ENCODE measurements around the gene NME7.
"Not testable (repeated sequence)": the region's sequence is repeated elsewhere in the genome, so short reads cannot be mapped to it uniquely, and the experiment has no call there.

NME7 gene, protein sequence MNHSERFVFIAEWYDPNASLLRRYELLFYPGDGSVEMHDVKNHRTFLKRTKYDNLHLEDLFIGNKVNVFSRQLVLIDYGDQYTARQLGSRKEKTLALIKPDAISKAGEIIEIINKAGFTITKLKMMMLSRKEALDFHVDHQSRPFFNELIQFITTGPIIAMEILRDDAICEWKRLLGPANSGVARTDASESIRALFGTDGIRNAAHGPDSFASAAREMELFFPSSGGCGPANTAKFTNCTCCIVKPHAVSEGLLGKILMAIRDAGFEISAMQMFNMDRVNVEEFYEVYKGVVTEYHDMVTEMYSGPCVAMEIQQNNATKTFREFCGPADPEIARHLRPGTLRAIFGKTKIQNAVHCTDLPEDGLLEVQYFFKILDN

DNA sequence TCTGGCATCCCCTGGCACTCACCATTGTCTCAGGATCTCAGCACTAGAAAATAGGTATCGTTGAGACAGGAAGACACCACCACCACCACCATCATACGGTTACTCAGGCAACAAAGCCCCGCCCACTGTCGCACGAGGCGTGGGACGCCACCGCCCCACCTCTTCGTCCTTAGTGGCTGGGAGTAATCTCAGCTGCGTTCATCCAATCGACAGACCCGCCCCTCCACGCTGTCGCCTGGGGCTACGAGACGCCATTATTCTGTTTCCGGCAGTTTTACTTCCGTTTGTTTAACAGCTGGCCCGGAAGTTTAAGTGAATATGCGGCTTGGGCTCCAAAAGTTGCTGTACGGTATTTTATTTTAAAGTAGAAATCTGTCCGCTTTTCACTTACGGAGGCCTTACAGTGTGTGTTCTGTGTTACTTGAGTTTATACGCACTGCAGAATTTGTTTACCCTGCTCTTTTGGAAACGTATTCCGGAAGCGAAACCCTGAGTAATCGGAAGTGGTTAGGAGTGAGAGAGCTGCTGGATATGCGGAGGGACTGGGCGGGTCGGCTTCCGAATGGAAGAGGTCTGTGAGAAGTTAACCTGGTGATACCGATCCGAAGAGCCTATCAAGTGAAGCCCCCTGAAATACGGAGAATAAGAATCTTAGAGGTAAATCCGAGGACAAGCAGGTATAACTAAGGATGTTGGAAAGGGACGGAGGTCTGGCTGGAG, at the start of gene NME7, which contains the start of gene BLZF1:
NME7 (minus strand) TSS at position 112 of the 720 bp plus-strand sequence; CDS start at position 25, 87 bp downstream.
BLZF1 (plus strand) TSS at position 510 of the 720 bp plus-strand sequence. CDS start 1,328 bp downstream, outside the sequence.
- peak; percentile 96 for DNase-seq

DNA sequence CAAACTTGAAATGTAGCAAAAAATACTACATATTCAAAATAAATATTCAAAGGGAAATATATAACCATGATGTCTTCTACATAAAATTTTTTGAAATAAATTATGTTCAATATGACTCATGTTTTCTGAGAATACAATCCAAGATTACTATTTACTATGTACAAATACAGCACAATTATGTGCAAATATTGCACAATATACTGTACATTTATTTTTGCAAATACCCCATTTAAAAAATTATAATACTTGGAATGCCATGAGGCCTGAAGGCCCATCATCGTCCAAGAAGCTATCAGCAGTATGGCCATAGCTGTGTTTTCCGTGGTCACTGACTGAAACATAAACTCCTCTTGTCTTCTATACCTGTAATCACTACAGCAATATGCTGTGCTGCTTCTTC, 47.4 kb upstream of the NME7 start:
- DNase-seq = no peak

DNA sequence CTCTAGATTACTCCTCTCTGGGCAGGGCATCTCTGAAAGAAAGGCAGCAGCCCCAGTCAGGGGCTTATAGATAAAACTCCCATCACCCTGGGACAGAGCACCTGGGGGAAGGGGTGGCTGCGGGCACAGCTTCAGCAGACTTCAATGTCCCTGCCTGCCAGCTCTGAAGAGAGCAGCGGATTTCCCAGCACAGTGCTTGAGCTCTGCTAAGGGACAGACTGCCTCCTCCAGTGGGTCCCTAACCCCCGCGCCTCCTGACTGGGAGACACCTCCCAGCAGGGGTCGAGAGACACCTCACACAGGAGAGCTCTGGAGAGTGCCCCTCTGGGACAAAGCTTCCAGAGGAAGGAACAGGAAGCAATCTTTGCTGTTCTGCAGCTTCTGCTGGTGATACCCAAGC, 40.7 kb upstream of the NME7 start:
- not testable (repeated sequence) for DNase-seq

DNA sequence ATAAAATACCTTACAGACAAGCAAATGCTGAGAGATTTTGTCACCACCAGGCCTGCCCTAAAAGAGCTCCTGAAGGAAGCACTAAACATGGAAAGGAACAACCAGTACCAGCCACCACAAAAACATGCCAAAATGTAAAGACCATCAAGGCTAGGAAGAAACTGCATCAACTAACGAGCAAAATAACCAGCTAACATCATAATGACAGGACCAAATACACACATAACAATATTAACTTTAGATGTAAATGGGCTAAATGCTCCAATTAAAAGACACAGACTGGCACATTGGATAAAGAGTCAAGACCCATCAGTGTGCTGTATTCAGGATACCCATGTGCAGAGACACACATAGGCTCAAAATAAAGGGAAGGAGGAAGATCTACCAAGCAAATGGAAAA, 35.0 kb upstream of the NME7 start:
- not testable (repeated sequence) for DNase-seq

DNA sequence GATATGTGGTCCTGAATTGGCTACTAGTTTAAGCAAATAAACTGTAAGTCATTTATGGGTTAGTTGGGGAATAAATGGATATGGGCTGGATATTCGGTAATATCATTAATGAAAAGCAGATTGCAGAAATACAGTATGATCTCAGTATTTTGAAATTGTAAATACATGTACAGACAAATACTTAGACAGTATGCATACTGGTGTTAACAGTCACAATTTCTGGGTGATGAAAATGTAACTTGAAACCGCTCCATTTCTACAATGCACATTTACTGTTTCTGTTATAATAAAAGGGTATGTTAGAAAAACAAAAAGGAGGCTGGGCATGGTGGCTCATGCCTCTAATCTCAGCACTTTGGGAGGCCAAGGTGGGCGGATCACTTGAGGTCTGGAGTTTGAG, 28.4 kb upstream of the NME7 start:
- DNase-seq = no peak

DNA sequence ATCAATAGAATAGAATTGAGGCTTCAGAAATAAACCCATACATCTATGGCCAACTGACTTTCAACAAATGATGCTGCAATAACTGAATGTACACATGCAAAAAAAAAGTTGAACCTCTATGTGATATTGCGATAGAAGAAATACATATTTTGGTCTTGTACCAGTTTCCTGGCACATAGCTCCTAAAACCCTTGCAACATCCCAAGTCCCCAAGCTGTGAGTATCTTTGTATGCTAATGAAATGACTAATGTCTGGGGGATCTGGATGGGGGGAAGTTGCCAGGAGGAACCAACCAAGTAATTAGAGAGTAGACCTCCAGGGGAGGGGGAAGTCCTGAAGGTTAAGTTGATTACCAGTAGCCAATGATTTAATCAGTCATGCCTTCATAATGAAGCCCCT, 24.8 kb upstream of the NME7 start:
- DNase-seq = no peak

DNA sequence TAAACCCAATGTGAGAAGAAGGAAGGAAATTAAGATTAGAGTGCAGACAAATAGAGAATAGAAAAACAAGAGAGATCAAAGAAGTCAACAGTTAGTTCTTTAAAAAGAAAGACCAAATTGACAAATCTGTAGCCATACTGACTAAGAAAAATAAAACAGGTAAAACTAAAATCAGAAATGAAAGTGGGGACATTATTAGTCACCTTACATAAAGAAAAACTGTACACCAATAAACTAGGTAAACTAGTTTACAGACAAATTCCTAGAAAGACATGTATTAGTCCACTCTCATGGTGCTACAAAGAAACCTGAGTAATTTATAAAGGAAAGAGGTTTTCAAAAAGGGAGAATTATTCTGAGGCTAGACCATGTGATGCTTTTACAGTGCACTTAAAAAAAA, 22.7 kb upstream of the NME7 start:
- DNase-seq = no peak

DNA sequence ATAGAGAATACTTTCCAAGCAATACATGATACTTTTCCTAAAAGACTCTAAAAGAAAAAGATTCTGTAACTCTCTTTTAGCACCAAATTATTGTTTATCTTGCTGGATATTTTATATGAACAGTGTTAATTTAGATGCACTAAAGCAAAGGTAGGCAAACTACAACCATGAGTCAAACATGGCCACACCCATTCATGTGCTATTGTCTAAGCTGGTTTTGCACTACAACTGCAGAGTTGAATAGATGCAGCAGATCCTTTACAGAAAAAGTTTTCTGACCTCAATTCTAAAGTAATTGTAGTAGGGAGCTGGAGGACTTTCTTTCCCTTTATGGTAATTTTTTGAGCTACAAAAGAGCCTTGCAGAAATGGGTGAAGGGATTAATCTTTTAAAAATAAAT, 19.8 kb upstream of the NME7 start:
- DNase-seq = no peak

DNA sequence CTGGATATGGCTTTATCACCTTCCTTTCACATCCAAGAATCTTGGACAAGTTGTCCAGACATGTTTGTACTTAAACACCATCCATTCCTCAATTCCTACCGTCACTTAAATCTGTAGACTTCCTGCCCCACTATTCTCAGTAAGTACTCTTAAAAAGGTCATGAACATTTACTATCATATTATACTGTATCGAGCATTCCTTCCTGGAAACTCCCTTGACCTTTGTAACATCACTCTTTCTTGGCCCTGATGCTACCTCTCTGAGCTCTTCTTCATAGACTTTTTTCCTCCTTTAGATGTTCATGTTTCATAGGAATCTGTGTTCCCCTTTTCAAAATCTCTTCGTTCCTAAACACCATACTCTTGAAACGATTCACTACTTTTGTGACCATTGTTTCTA, 15.9 kb upstream of the NME7 start:
- DNase-seq = no peak

DNA sequence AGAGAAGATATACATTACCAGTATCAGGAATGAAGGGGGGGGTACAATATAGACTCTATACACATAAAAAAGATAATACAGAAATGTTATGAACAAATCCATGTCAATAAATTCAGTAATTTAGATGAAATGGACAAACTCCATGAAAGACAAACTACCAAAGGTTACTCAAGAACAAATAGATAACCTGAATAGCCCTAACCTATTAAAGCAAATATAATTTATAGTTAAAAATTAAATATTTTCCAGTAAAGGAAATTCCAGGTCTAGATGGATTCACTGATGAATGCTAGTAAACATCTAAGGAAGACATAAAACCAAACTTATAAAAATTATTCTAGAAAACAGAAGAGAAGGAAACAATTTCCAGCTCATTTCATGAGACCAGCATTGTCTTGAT, 13.6 kb upstream of the NME7 start:
- no peak for DNase-seq

DNA sequence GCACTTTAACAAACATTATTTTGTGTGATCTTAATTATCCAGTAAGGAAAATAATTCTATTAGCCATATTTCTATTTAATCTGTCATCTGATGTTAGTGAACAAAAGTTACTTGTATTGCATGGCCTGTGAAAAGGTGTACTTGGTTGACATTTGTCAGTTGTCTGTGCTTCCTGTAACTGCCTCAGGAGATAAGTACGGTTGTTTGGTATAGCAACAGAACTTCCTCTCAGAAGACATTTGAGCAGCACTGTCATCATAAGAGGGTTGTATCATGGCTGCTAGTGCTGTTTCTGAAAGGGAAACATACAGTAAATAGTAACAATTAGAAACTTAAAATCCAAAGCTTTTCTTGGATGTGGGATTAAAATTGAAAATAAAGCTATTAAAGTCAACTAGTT, 3.8 kb upstream of the NME7 start:
- DNase-seq = no peak

DNA sequence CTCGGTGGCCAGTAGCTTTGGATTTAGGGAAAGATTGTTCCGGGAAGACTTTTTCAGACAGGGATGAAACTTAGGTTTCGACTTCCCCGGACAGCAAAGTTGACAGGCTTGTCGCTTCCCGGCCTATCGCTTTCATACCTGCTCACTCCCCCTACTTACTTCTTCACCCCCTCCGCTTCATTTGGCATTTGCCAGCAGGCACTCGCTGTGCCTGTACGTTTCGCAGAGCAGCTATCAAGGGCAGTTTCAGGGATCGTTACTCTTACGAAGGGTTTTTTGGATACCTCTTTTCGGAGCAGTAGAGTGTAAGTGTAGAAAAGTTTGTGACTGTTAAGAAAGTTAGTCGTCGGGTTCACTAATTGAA, 791 bp upstream of the NME7 start:
- DNase-seq = peak; percentile 20

DNA sequence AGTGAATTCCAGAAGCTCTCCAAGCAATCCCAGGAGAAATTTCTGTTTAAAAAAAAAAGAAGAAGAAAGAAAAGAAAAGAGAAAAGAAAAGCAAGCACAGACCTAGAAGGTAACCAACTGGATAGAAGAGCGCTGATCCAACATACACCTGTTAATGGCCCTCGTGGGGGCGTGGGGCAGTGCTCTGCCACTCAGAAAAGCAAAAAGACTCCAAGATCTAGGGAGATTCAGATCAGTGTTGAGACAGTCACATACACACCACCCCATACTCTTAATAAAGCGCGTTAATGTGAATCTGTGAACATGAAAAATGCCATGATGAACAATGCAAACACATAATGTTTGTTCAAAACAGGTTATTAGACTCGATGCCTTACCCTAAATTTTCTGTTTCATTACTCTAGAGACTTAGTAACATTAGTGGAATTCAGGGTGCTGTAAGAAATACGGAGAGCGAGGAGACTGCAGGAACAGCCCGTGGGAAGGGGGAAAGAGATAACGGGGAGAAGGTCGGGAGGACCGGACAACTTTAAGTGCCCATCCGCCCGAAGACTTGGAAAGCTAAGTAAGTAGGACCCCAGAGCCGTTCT, 406 bp downstream of the NME7 start:
- DNase-seq = no peak

DNA sequence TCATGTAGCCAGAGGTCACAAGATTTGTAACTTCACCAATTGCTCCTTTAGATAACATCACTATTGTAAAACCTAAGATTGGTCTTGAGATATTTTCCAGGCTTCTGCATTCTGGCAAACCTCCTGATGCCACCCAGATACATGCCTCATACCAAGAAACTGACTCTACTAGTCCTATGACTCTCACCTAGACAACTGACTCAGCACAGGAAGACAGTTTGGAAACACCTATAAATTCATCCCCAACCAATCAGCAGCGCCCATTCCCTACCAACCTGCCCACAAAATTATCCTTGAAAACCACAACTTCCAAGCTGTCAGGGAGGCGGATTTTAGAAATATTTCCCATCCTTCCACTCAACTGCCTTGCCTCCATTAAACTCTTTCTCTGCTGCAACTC, 2.6 kb downstream of the NME7 start:
- DNase-seq = no peak

DNA sequence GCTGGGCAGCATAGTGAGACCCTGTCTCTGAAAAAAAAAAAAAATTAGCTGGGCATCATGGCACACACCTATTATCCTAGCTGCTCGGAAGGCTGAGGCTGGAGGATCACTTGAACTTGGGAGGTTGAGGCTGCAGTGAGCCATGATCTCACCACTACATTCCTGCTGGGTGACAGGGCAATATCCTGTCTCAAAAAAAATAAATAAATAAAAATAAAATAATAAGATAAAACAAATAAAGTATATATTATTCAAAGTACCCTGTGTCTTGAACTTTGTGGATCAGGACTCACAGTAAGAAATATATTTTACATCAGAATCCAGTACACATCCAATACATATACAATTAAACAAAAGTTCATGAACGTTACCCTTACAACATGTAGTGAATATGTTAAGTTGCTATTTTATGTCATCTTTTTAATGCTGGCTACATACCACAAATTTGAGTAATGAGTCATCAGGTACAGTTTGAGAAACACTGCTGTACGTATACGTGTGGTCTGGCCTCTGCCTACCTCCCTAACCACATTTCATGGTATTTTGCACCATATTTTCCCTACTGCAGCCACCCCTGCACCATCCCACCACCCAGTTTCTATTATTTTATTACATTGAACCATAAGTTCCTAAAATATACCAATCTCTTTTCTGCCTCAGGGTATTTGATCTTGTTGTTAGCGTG, 4.4 kb downstream of the NME7 start:
- no peak for DNase-seq

DNA sequence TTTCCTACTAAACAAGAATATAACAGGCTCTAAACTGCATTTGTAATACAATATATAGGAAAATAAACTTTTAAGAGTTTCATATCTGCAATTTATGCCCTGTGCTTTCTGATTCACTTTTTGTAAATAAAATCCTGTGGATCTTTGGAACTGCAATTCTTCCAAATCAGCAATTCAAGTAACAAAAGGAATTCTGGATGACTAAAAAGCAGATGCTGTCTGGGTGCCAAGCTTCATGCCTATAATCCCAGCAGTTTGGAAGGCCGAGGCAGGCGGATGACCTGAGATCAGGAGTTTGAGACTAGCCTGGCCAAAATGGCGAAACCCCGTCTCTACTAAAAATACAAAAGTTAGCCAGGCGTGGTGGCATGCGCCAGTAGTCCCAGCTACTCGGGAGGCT, 6.3 kb downstream of the NME7 start:
- DNase-seq = no peak

DNA sequence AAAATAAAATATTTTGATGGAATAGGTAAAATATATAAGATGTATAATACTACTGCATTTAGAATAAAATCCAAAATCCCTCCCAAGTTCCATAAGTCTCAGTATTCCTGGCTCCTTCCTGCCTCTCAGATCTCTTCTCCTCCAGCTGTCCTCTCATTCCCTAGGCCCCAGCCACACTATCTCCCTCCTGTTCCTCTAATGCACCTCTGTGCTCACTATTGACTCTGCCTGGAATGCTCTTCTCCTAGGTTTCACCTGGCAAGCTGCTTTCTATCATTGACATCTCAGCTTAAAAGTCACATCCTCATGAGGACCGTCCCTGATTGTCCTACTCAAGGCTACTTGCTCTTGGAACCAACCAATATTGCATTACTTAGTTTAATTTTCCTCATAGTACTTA, 7.2 kb downstream of the NME7 start:
- no peak for DNase-seq

DNA sequence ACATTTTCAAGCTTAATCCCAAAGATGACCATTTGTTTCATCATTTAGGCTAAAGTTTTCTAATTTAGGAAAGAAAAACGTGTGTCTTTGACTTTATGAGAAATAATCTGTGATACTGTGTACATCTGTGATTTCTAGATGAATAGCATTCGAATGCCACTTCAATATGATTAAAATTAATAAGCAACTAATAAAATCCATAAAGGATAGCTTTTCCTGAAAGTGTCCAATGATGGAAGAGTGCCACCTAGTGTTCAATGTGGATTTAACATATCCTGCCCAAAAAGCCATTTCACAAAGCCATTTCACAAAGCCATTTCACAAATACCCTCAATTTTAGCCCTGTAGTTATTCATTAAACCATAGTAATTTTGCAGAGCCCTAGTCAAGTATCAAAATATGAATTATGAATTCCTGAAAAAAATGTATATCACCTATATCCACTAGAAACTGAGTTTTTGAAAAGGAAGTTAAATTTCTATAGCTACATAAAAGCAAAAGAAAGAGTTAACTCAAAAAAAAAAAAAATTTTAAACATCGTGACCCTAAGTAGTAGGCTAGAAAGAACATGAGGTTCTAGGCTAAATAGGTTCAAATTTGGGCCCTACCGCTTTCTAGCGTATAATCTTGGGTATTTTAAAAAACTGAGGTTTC, 19.1 kb downstream of the NME7 start:
- peak; percentile 34 for DNase-seq

DNA sequence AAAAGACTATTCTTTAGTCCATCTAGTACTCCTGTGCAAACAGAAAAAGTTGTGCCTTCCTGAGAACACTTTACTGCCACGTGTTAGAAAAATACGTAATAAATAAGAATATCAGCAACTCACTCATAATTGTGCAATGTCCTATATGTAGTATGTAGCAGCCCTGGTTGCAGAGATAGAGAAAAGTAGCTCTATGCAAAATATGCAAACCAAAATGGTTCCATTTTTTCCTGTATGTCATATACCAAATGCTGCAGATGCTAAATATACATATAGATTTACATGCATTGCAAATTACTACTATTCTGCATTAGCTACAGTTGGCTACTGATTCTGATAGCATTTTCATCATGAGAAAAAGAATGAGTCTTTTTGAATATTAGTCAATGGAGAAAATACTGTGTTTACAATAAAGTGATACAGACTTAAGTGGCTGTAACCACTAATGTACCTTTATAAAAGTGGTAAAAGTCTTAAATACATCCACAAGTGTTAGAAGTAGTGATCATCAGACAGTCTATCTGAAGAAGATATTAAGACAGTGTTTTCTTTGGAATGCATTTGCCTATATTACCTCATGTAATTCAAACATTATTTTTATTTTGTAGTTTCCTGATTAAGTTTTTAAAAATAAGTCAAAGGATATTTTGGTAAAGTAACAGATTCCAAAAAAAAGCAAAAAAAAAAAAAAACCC, 19.8 kb downstream of the NME7 start:
- no peak for DNase-seq

DNA sequence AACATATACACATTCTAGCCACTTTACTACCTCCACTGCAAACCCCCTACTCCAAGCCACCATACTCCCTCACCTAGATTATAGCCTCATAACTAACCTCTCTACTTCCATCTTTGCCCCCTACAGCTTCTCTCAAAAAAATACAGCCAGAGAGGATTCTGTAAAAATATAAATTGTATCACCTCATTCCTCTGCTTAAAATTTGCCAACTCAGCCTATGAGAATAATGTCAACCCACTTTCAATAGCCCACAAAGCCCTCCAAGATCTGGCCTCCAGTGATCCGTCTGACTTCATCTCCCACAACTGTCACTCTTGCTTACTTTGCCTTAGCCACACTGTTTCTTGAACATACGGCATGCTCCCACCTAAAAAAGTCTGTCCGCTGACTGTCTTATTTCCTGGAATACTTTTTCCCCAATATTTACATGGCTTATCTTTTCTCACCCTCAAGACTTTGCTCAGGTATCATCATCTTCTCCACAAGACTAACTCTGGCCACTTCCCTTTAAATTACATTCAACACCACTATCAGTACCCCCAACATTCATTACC, 21.5 kb downstream of the NME7 start:
- no peak for DNase-seq

DNA sequence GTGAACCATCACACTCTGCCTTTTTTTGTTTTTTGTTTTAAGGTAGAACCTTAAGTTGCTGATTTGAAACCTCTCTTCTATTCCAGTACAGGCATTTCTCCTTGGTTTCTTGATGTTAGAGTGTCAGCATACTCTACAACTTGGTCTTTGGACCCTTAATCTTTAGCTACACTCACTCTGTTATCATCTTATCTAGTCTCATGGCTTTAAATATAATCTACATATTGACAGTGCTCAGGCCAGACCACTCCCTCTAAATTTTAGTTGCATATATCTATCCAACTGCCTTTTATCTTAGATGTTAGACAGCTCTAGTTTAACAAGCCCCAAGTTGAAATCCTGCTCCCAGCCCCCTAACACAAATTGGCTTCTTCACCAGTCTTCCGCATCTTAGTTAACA, 22.1 kb downstream of the NME7 start:
- DNase-seq = no peak

DNA sequence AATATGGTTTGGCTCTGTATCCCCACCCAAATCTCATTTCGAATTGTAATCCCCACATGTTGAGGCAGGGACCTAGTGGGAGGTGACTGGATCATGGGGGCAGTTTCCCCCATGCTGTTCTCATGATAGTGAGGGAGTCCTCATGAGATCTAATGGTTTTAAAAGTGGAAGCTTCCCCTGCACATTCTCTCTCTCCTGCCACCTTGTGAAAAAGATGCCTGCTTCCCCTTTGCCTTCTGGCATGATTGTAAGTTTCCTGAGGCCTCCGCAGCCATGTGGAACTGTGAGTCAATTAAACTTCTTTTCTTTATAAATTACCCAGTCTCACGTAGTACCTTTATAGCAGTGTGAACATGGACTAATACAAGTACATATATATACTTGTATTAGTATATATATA, 25.5 kb downstream of the NME7 start:
- DNase-seq = not testable (repeated sequence)
